Gastroesophageal sphincter (tissue), 3 donors: ENCODE measurements around the gene MPP2.

ENCODE experiments used
- CTCF ChIP-seq, 4 experiments: fragments of 200-600 bp in 2 of 4; fragments of 450-650 bp in 2 of 4; sonication (generic) in 1 of 4; IDR thresholded peaks; one replicate each; pipeline ENCODE4 v1.5.1; 2017 to 2019; ENCODE audit warnings: antibody characterized with exemption in 4 of 4, mild to moderate bottlenecking in 2 of 4, moderate library complexity in 2 of 4
- POLR2A ChIP-seq, 2 donors: fragments of 450-650 bp; IDR thresholded peaks; one replicate each; pipeline ENCODE4 v1.6.1; 2017; ENCODE audit warnings: antibody characterized with exemption in 2 of 2, mild to moderate bottlenecking in 2 of 2, moderate library complexity in 1 of 2
- POLR2AphosphoS5 ChIP-seq: sonication (generic); formaldehyde crosslinking; IDR thresholded peaks from one replicate; pipeline ENCODE4 v1.6.1; 2017; ENCODE audit warnings: antibody characterized with exemption

- TF ChIP-seq CTCF (IDR thresholded peaks at IDR 0.05) (no peak), POLR2AphosphoS5 (no peak), POLR2A (IDR thresholded peaks at IDR 0.05) (no peak)
These were observed 29.1 kb upstream of the MPP2 start for GRCh38 chr17:43936434-43936833.
